SU-DHL-6 (cell line): ENCODE measurements around the gene SQOR.

ENCODE experiments used
- H2AFZ ChIP-seq: fragments of 200-600 bp; sonication (generic); 2 replicates; pipeline ENCODE4 v1.6.1; 2014; ENCODE audit warnings: low read depth, mild to moderate bottlenecking, moderate library complexity, mixed read lengths, antibody characterized with exemption, low read length; ENCODE audit not compliant: severe bottlenecking
- H3F3A ChIP-seq: fragments of 200-600 bp; shearing (Covaris generic); 2 replicates; pipeline ENCODE4 v1.6.0; 2016; ENCODE audit warnings: antibody characterized with exemption, mild to moderate bottlenecking; ENCODE audit not compliant: insufficient read depth
- H3K27ac ChIP-seq: fragments of 200-600 bp; sonication (generic); 2 replicates; pipeline ENCODE4 v1.5.1; 2016; ENCODE audit warnings: low read depth, mild to moderate bottlenecking, low read length, moderate library complexity, mixed read lengths
- H3K27me3 ChIP-seq: fragments of 200-600 bp; sonication (generic), shearing (Covaris generic); 2 replicates; pipeline ENCODE4 v1.6.0; 2014; ENCODE audit warnings: mild to moderate bottlenecking, low read length
- H3K36me3 ChIP-seq: fragments of 200-600 bp; sonication (generic); 2 replicates; pipeline ENCODE4 v1.6.1; 2014; ENCODE audit warnings: mild to moderate bottlenecking, low read length, mixed read lengths
- H3K4me2 ChIP-seq: fragments of 300-600, 200-600 bp; shearing (Covaris generic), sonication (generic); 2 replicates; pipeline ENCODE4 v1.6.0; 2014; ENCODE audit warnings: low read length, low read depth, mild to moderate bottlenecking; ENCODE audit not compliant: poor library complexity, severe bottlenecking
- H3K4me3 ChIP-seq: fragments of 200-600 bp; sonication (generic); 2 replicates; pipeline ENCODE4 v1.5.1; 2014; ENCODE audit warnings: antibody characterized with exemption, low read length, mild to moderate bottlenecking, mixed read lengths; ENCODE audit not compliant: insufficient read depth, poor library complexity, severe bottlenecking
- H3K79me2 ChIP-seq: fragments of 200-600 bp; sonication (generic); 2 replicates; pipeline ENCODE4 v1.6.1; 2014; ENCODE audit warnings: mild to moderate bottlenecking, low read length, moderate library complexity; ENCODE audit not compliant: insufficient read depth
- H3K9ac ChIP-seq: fragments of 200-600 bp; sonication (generic); 2 replicates; pipeline ENCODE4 v1.7.0; 2014; ENCODE audit warnings: mild to moderate bottlenecking, low read length
- H3K9me2 ChIP-seq: fragments of 200-600 bp; sonication (generic); replicated peaks from 2 replicates; pipeline ENCODE4 v1.6.1; 2014; ENCODE audit warnings: low read length; ENCODE audit not compliant: insufficient read depth
- H3K9me3 ChIP-seq: fragments of 200-600 bp; sonication (generic); 2 replicates; pipeline ENCODE4 v1.6.1; 2014; ENCODE audit warnings: low read length, mixed read lengths; ENCODE audit not compliant: insufficient read depth
- H4K20me1 ChIP-seq: fragments of 200-600 bp; sonication (generic); 2 replicates; pipeline ENCODE4 v1.6.1; 2014; ENCODE audit warnings: low read depth, mild to moderate bottlenecking, antibody characterized with exemption, low read length, moderate library complexity, mixed read lengths
- EZH2phosphoT487 ChIP-seq: fragments of 200-600 bp; sonication (generic), shearing (Covaris generic); conservative IDR thresholded peaks from 2 replicates; pipeline ENCODE4 v1.6.1; 2018; ENCODE audit warnings: mild to moderate bottlenecking, antibody characterized with exemption, low read length, moderate library complexity, mixed read lengths
- TF ChIP-seq, protein P1 (sequence below): fragments of 200-600 bp; sonication (generic); IDR thresholded peaks from one replicate; pipeline ENCODE4 v1.5.1; 2017; ENCODE audit warnings: antibody characterized with exemption, mild to moderate bottlenecking, low read length, moderate library complexity; ENCODE audit not compliant: insufficient read depth, poor library complexity, severe bottlenecking

Gene SQOR

GRCh38 chr15:45634432-45635190, at the start of gene SQOR:
TSS of gene SQOR (plus strand) at chr15:45635029. CDS start at chr15:45658924, 23,895 bp downstream.
- Histone ChIP-seq H3K79me2 (no peaks in the 10 kb centered on the region), H3F3A (no peaks in the 10 kb centered on the region), H3K27me3 (no peaks in the 10 kb centered on the region), H4K20me1 (no peaks in the 10 kb centered on the region), H2AFZ (peak within 1 kb of the TSS; percentile 80), H3K4me2 (peak within 1 kb of the TSS; percentile 62), H3K27ac (no peak within 1 kb of the TSS), H3K9me2 (no peaks in the 10 kb centered on the region), H3K4me3 (peak within 1 kb of the TSS; percentile 49), H3K9ac (peak within 1 kb of the TSS; percentile 43; the same call in 1 of the 2 replicates), H3K36me3 (no peaks in the 10 kb centered on the region), H3K9me3 (no peaks in the 10 kb centered on the region)
- no peak for TF ChIP-seq EZH2phosphoT487
- TF ChIP-seq, protein P1, sequence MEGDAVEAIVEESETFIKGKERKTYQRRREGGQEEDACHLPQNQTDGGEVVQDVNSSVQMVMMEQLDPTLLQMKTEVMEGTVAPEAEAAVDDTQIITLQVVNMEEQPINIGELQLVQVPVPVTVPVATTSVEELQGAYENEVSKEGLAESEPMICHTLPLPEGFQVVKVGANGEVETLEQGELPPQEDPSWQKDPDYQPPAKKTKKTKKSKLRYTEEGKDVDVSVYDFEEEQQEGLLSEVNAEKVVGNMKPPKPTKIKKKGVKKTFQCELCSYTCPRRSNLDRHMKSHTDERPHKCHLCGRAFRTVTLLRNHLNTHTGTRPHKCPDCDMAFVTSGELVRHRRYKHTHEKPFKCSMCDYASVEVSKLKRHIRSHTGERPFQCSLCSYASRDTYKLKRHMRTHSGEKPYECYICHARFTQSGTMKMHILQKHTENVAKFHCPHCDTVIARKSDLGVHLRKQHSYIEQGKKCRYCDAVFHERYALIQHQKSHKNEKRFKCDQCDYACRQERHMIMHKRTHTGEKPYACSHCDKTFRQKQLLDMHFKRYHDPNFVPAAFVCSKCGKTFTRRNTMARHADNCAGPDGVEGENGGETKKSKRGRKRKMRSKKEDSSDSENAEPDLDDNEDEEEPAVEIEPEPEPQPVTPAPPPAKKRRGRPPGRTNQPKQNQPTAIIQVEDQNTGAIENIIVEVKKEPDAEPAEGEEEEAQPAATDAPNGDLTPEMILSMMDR: no peak

DNA sequence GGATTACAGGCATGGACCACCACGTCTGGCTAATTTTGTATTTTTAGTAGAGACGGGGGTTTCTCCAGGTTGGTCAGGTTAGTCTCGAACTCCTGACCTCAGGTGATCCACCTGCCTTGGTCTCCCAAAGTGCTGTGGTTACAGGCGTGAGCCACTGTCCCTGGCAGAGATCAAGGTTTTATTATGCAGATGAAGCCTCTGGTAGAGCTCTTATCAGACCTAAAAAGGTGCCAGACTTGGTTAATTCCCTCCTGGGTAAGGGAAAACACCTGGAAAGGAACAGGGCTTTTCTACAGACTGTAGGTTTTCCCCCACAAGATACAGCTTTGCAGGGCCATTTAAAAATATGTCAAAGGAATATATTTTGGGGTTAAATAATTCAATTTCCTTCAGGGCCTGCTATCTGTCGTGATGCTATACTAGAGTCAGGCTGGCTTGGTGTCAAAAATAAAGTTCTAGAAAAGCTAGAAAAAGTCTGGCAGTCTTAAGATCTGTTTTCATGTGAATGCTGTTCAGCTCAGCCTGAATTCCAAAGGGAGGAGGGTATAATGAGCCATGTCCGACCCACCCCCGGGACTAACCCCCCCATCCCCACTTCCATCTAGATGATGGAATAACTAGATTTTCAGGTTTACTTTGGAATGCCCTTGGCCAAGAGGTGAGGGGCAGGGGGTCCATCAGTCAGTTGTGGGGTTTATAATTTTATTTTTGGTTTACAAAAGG, 49.6 kb upstream of the SQOR start:
- Histone ChIP-seq H3F3A (peaks cover 8% of the 10 kb centered on the region; the same call in 1 of the 2 replicates), H3K27me3 (no peaks in the 10 kb centered on the region), H2AFZ (no peak overlapping the region), H3K4me3 (no peak overlapping the region), H3K27ac (no peak overlapping the region), H3K9me2 (no peaks in the 10 kb centered on the region), H3K4me2 (peak overlapping the region; percentile 82), H4K20me1 (no peaks in the 10 kb centered on the region), H3K79me2 (peaks cover 27% of the 10 kb centered on the region), H3K36me3 (no peaks in the 10 kb centered on the region), H3K9me3 (no peaks in the 10 kb centered on the region), H3K9ac (no peak overlapping the region)
- TF ChIP-seq, protein P1: no peak
- TF ChIP-seq EZH2phosphoT487: no peak

DNA sequence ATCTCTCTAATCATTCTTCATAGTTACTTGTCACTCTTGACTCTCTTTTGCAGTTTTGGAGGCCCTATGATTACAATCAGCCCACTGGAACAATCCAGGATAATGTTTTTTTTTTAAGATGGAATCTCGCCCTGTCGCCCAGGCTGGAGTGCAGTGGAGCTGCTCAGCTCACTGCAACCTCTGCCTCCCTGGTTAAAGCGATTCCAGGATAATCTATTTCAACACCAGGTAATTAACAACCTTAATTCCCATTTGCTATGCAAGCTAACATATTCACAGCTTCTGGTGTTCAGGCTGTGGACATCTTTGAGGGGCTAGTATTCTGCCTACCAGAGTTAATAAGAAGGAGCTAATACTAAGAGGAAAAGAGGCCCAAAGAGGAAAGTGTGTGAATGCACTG, 48.7 kb upstream of the SQOR start:
- TF ChIP-seq, protein P1: no peak
- TF ChIP-seq EZH2phosphoT487: no peak
- Histone ChIP-seq H3K79me2 (peaks cover 36% of the 10 kb centered on the region), H3K27me3 (no peaks in the 10 kb centered on the region), H3K4me3 (peak overlapping the region; percentile 94), H3K4me2 (peak overlapping the region; percentile 82), H3K27ac (peak overlapping the region; percentile 84), H3K9me2 (no peaks in the 10 kb centered on the region), H4K20me1 (no peaks in the 10 kb centered on the region), H2AFZ (no peak overlapping the region), H3F3A (peaks cover 8% of the 10 kb centered on the region; the same call in 1 of the 2 replicates), H3K9me3 (no peaks in the 10 kb centered on the region), H3K9ac (peak overlapping the region; percentile 83), H3K36me3 (no peaks in the 10 kb centered on the region)
